ENCODE measurements around the gene KCNQ1. TPM values are rescaled to one million over a fixed set of nuclear protein-coding genes. Genes with fewer than 3 reads are reported as not detected.

KCNQ1 gene
- total and polyA plus RNA-seq, 2 of the 13 experiments (the other 11 are each of a cell fraction or from before 2014, with no cell fraction given): 0.02 to 0.08 TPM

GRCh38 chr11:2554338-2555207, 109.8 kb downstream of the KCNQ1 start (continued):
- TF ChIP-seq, protein P1, sequence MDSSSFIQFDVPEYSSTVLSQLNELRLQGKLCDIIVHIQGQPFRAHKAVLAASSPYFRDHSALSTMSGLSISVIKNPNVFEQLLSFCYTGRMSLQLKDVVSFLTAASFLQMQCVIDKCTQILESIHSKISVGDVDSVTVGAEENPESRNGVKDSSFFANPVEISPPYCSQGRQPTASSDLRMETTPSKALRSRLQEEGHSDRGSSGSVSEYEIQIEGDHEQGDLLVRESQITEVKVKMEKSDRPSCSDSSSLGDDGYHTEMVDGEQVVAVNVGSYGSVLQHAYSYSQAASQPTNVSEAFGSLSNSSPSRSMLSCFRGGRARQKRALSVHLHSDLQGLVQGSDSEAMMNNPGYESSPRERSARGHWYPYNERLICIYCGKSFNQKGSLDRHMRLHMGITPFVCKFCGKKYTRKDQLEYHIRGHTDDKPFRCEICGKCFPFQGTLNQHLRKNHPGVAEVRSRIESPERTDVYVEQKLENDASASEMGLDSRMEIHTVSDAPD (CRISPR knock-in tag; IDR thresholded peaks at IDR 0.05): no peak
- TF ChIP-seq STAG1 (CRISPR knock-in tag; IDR thresholded peaks at IDR 0.05) (no peak), PHB2 (IDR thresholded peaks at IDR 0.05; ENCODE audit: partially characterized antibody) (no peak), MAZ (IDR thresholded peaks at IDR 0.05; ENCODE audit: borderline replicate concordance, low read depth, low read length) (no peak), MAZ (CRISPR knock-in tag; IDR thresholded peaks at IDR 0.05; ENCODE audit: low read depth) (no peak), STAT5B (CRISPR knock-in tag; IDR thresholded peaks at IDR 0.05) (no peak), SALL1 (CRISPR knock-in tag; IDR thresholded peaks at IDR 0.05) (no peak), NCOA5 (CRISPR knock-in tag; IDR thresholded peaks at IDR 0.05) (no peak)

DNA sequence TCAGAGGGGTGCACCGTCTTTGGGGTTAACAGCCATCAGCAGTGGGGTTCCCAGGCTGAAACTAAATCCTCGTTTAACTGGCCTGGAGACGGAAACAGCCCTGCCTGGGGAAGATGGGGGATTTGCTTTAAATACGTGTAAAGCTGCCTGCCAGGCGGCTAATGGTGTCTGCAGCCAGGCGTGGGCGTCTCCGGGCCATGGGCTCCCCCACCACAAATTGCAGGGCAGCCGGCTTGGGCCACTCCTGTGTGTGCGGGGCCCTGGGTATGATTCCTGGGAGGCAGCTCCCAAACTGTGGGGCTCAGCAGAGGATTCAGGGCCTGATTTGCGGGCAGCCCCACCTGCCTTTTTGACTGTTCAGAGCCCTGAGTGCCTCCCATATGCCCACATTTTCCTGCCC, 110.5 kb downstream of the KCNQ1 start:
- Histone ChIP-seq H3K27ac (ENCODE audit: extremely low read length, insufficient read depth, low read length) (no peak overlapping the region), H3K4me1 (ENCODE audit: insufficient read depth, low read length) (peaks cover 8% of the 10 kb centered on the region), H3K4me3 (replicated peaks in 1 of 3; ENCODE audit: insufficient read depth in 1 of 3, low read depth in 2 of 3, low read length in 3 of 3) (no peak overlapping the region), H3K4me2 (ENCODE audit: low read depth, low read length) (no peak overlapping the region), H2AFZ (ENCODE audit: low read length) (no peak overlapping the region), H4K20me1 (ENCODE audit: insufficient read depth, low read length) (no peaks in the 10 kb centered on the region), H3K36me3 (replicated peaks in 1 of 2; ENCODE audit: control insufficient read depth in 1 of 2, insufficient read depth in 2 of 2, low read length in 2 of 2) (no peaks in the 10 kb centered on the region), H3K9ac (ENCODE audit: insufficient read depth, low read depth, low read length) (no peak overlapping the region), H3K9me3 (ENCODE audit: low read length) (peaks cover 8% of the 10 kb centered on the region; the same call in 1 of the 2 replicates), H3K27me3 (ENCODE audit: control insufficient read depth in 1 of 2, insufficient read depth in 2 of 2, low read length in 2 of 2) (peaks cover 12 to 85% of the 10 kb centered on the region in 2 experiments), H3K79me2 (ENCODE audit: insufficient read depth, low read length) (no peaks in the 10 kb centered on the region)
- ATAC-seq: no peak
- TF ChIP-seq SMAD1 (CRISPR knock-in tag; IDR thresholded peaks at IDR 0.05; ENCODE audit: borderline replicate concordance, low read depth): no peak
- 47% methylated on average over 5 of the region's 11 CpGs for whole genome bisulfite sequencing (ENCODE audit: low lambda C conversion rate)
- intact Hi-C loops (cut with micrococcal nuclease; ENCODE audit: unreplicated experiment) (no loop called here), in situ Hi-C loops (cut with HindIII; ENCODE audit: extremely low pct_ligation_motif_present, low pct_unique_long_range_greater_than_20kb) (no loop called here)
- no peak for DNase-seq (ENCODE audit: low spot score)
- POLR2A ChIA-PET: interaction anchor here (1.5 kb wide), 1 partner anchor 12 kb away, joined by 3 read pairs; no protein-coding TSS in a partner anchor
- CTCF ChIA-PET (ENCODE audit: low intra/inter-chr PET ratio, low total read pairs): no interaction called here
- FAIRE-seq: no peak
- no TSS peak for BruUV-seq (replicated peaks)

Measured in HepG2 (cell line).